LNCaP clone FGC (cell line): Measurements from ENCODE around the gene NR3C1.

Experiments used
- DNase-seq: peaks from one replicate; pipeline ENCODE4 v3.0.0-alpha.2; 2011; ENCODE audit warnings: low read depth
- H3K4me3 ChIP-seq: 2 replicates; pipeline ENCODE4 v1.5.1; 2011; ENCODE audit warnings: mild to moderate bottlenecking, low read depth, low read length, control low read depth
- TF ChIP-seq, protein P1 (sequence below): IDR thresholded peaks from 2 replicates; pipeline ENCODE4 v1.5.1; 2012; ENCODE audit warnings: mild to moderate bottlenecking; ENCODE audit not compliant: control insufficient read depth, insufficient read depth; ENCODE audit errors: extremely low read depth

Gene NR3C1

DNA sequence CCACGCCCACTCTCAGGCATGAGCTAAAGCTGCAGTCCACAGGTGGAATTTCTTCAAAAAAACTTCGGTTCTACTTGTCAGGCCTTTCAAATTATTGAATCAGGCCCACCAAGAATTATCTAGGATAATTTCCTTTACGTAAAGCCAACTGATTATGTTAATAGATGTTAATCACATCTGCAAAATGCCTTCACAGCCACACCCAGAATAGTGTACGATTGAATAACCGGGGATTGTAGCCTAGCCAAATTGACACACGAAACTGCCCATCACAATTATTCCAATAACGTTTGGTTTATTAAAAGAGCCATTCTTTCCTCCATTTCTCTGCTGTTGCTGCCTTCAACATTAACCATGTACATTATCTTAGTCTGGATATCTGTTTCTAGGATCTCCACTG lies 148.7 kb downstream of the NR3C1 start:
- H3K4me3 ChIP-seq: no peak overlapping the region
- TF ChIP-seq, protein P1, sequence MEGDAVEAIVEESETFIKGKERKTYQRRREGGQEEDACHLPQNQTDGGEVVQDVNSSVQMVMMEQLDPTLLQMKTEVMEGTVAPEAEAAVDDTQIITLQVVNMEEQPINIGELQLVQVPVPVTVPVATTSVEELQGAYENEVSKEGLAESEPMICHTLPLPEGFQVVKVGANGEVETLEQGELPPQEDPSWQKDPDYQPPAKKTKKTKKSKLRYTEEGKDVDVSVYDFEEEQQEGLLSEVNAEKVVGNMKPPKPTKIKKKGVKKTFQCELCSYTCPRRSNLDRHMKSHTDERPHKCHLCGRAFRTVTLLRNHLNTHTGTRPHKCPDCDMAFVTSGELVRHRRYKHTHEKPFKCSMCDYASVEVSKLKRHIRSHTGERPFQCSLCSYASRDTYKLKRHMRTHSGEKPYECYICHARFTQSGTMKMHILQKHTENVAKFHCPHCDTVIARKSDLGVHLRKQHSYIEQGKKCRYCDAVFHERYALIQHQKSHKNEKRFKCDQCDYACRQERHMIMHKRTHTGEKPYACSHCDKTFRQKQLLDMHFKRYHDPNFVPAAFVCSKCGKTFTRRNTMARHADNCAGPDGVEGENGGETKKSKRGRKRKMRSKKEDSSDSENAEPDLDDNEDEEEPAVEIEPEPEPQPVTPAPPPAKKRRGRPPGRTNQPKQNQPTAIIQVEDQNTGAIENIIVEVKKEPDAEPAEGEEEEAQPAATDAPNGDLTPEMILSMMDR: no peak
- DNase-seq: no peak

DNA sequence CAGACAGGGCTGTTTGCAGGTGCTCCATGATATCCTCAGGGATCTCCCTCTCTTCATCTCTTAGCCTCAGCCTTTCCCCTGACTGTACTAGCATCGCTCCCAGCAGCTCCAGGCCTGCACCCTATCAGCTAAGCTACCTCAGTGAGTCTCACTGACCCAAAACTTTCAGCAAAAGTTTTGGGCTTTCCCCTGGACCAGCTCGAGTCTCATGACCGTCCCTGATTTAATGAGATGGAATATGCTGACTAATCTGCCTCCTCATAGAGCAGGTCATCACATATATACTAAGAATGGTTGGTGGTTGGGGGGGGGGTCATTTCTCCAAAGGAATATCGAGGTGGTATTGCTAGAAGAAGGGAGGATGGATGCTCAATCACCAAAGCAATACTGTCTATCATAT lies 151.5 kb downstream of the NR3C1 start:
- DNase-seq: no peak
- TF ChIP-seq, protein P1: no peak
- no peak overlapping the region for H3K4me3 ChIP-seq

DNA sequence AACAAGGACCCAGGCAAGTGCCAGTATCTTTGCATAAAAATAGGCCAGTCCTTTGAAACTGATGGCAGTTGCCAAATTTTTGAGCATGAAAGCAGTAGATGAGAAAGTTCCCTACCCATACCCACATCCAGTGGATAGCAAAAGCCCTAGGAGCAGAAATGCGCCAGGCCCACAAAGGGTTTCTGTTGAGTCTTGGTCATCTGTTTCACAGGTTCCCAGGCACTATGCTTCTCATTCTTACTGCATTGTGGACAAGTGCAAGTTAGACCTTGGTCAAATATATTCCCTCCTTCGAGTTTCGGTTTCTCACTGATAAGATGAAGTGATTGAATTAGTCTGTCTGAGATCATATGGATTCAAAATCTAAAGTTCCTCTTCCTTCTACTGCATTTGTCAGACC lies 152.3 kb downstream of the NR3C1 start:
- no peak for DNase-seq
- no peak overlapping the region for H3K4me3 ChIP-seq
- TF ChIP-seq, protein P1: no peak

DNA sequence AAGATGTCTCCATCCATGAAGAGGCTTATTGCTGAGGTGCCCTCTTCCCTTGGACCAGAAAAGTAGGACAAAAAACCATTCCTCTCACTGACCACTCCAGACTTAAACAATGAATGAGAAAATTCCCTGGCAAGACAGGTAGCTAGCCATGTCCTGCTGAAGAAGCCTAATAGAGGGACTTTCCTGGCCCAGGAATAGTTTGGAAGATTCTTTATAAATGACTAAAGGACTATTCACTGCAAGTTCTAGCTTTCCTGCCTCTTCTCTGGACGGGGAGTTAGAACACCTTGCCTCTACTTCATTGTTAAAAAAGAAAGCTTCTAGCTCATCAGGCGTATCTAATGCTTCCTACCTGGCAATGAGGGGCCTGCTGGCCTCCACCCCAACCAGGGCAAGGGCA lies 153.6 kb downstream of the NR3C1 start:
- DNase-seq: no peak
- no peak overlapping the region for H3K4me3 ChIP-seq
- TF ChIP-seq, protein P1: no peak

DNA sequence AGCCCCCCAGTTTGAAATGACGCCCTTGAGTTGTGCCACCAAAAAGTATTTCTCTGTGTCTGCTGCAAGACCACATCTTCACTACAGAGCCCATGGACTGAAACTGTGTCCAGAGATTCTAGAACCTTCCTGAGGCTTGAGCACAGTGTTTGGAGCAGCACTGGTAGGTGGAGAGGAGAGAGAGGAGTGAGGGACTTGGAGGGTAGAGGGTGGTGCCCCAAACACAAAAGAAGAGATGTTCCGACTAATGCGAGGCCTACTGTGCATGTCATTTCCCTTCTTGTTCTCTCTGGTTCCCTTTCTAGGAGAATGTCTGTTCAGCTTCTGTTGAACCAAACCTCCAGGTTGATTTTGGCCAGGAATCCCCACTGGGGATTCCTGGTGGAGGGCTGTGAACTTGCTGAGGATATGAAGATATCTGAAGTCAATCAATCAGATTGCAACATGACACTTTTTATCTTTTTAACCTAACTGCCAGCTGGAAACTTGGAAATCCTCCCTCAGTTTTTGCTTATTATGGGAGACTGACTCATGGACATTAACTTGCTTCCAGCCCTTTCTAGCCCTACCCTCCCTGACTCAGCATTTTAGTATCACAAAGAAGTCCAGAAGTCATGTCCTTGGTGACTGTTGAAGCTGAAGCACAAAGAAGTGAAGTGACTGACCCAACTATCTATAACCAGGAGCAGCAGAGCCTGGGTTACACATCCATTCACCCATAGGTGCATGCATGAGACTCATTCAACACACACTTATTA lies 154.5 kb downstream of the NR3C1 start:
- no peak for DNase-seq
- TF ChIP-seq, protein P1: no peak
- H3K4me3 ChIP-seq: no peak overlapping the region

DNA sequence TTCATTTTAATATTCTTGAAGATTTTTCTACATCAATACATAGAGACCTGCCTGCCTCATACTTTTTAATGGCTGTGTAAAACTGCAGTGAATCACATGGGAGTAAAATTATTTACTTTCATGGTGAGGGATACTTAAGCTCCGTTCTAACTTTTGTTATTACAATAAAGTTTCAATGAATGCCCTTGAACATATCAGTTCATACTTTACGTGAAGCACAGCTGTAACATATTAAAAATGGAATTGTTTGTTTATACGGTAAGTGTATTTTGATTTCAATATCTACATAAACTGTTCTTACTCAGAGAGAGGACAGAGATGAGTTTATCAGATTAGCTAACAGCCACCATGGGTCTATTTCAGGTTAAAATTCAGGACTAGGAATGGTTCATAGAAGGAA lies 155.1 kb downstream of the NR3C1 start:
- TF ChIP-seq, protein P1: no peak
- no peak for DNase-seq
- no peak overlapping the region for H3K4me3 ChIP-seq
